HEK293T (cell line): ENCODE results near the gene FGF7.
"Not testable (repeated sequence)": the region's sequence is repeated elsewhere in the genome, so short reads cannot be mapped to it uniquely, and the experiment has no call there.

ENCODE experiments used
- ARNT ChIP-seq: fragments of 450-650 bp; IDR thresholded peaks from 2 replicates; pipeline ENCODE4 v1.6.1; 2017; ENCODE audit warnings: mild to moderate bottlenecking
- CTBP1 ChIP-seq: fragments of 450-650 bp; IDR thresholded peaks from 2 replicates; pipeline ENCODE4 v1.6.1; 2016; ENCODE audit warnings: borderline replicate concordance
- ELF4 ChIP-seq: fragments of 450-650 bp; IDR thresholded peaks from 2 replicates; pipeline ENCODE4 v1.6.1; 2017; ENCODE audit warnings: antibody characterized with exemption
- FOXA1 ChIP-seq: fragments of 450-650 bp; IDR thresholded peaks from 2 replicates; pipeline ENCODE4 v1.6.1; 2016; ENCODE audit warnings: mild to moderate bottlenecking
- FOXM1 ChIP-seq: fragments of 450-650 bp; IDR thresholded peaks from 2 replicates; pipeline ENCODE4 v1.6.1; 2017; ENCODE audit warnings: mild to moderate bottlenecking, borderline replicate concordance
- HDGF ChIP-seq: fragments of 450-650 bp; IDR thresholded peaks from 2 replicates; pipeline ENCODE4 v1.6.1; 2017; ENCODE audit warnings: antibody characterized with exemption, borderline replicate concordance
- NFRKB ChIP-seq: fragments of 450-650 bp; IDR thresholded peaks from 2 replicates; pipeline ENCODE4 v1.6.1; 2016; ENCODE audit warnings: mild to moderate bottlenecking, moderate library complexity
- SP1 ChIP-seq: fragments of 450-650 bp; IDR thresholded peaks from 2 replicates; pipeline ENCODE4 v1.6.1; 2017
- SUZ12 ChIP-seq: fragments of 450-650 bp; IDR thresholded peaks from 2 replicates; pipeline ENCODE4 v1.6.1; 2016; ENCODE audit warnings: mild to moderate bottlenecking
- TARDBP ChIP-seq: fragments of 450-650 bp; IDR thresholded peaks from 2 replicates; pipeline ENCODE4 v1.6.1; 2016
- TF ChIP-seq, protein P1 (sequence below): fragments of 450-650 bp; IDR thresholded peaks from 2 replicates; pipeline ENCODE4 v1.6.1; 2016

DNA sequence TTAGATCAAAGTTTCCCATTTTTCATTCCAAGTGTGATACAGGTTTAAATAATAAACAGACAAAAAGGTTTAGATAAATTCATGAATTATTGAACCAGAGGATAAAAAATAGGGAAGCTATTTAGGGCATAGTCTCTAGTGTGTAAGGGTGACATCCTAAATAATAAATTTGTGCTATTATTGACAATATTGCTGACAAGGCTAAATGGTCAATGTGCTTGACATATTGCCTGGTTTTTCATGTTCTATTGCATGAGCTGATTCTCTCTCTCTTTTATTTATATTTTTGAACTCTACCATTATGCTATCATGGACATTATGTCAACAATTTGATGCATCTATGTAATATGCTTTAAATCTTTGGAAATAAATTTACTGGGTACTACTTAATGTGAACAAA, 55.9 kb downstream of the FGF7 start:
- not testable (repeated sequence) for TF ChIP-seq SP1, FOXM1, ARNT, SUZ12, NFRKB, CTBP1, ELF4, FOXA1, HDGF, TARDBP
- TF ChIP-seq, protein P1, sequence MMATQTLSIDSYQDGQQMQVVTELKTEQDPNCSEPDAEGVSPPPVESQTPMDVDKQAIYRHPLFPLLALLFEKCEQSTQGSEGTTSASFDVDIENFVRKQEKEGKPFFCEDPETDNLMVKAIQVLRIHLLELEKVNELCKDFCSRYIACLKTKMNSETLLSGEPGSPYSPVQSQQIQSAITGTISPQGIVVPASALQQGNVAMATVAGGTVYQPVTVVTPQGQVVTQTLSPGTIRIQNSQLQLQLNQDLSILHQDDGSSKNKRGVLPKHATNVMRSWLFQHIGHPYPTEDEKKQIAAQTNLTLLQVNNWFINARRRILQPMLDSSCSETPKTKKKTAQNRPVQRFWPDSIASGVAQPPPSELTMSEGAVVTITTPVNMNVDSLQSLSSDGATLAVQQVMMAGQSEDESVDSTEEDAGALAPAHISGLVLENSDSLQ = not testable (repeated sequence)
